SK-N-SH treated with all-trans-retinoic acid at 6 μM for 48 hours (cell line): Measurements from ENCODE around the gene TBCD.

Experiments
- BACH2 ChIP-seq: fragments of 250-450 bp; sonication (Bioruptor Pico); IDR thresholded peaks from 2 replicates; pipeline ENCODE4 v1.9.0; 2021; ENCODE audit warnings: mild to moderate bottlenecking, borderline replicate concordance
- ZFP3 ChIP-seq: fragments of 250-450 bp; sonication (Bioruptor Pico); IDR thresholded peaks from 2 replicates; pipeline ENCODE4 v1.5.0; 2020; ENCODE audit warnings: mild to moderate bottlenecking, moderate library complexity
- ZNF565 ChIP-seq: fragments of 450-650 bp; formaldehyde crosslinking; conservative IDR thresholded peaks from 2 replicates; pipeline ENCODE4 v1.5.0; 2020; ENCODE audit warnings: low read depth, mild to moderate bottlenecking, moderate library complexity

GRCh38 chr17:82892899-82893565 is 141.2 kb downstream of the TBCD start:
- TF ChIP-seq BACH2 (no peak), ZFP3 (CRISPR knock-in tag) (no peak), ZNF565 (CRISPR knock-in tag) (no peak)
